GM12878 (cell line): ENCODE data around the gene PSMB5. TPM values are rescaled to one million over a fixed set of nuclear protein-coding genes. Genes with fewer than 3 reads are reported as not detected.
A peak's percentile ranks its signal among the peaks of the same experiment; 100 is the strongest.

Experiments
- ATAC-seq: fragments of 200-7000 bp; cut with Tn5 transposase; 3 replicates; pipeline ENCODE4 v1.9.1; 2020; ENCODE audit warnings: mild to moderate bottlenecking, moderate library complexity
- BruUV-seq: library from RNA; stranded (reverse); fragments of 400-500 nt; replicated peaks from 2 replicates; lab custom pipeline; 2021; lab: Mats Ljungman, UMichigan
- CTCF ChIA-PET: fragments of 300-600 bp; sonication (Branson Sonifier 250); formaldehyde crosslinking; extraction: SDS; loops from one replicate; lab custom pipeline; 2021; ENCODE audit warnings: inconsistent platforms; lab: Yijun Ruan, JAX
- POLR2A ChIA-PET: fragments of 350-600 bp; formaldehyde crosslinking; extraction: SDS; loops from one replicate; lab custom pipeline; 2021; ENCODE audit warnings: inconsistent platforms; lab: Charles Lee
- RAD21 ChIA-PET: fragments of 300-600 bp; sonication (Branson Sonifier 250); formaldehyde crosslinking; loops from one replicate; lab custom pipeline; 2023; ENCODE audit warnings: antibody characterized with exemption; ENCODE audit not compliant: unreplicated experiment; lab: Charles Lee
- SMC1A ChIA-PET: fragments of 300-600 bp; sonication (Branson Sonifier 250); formaldehyde crosslinking; loops from one replicate; lab custom pipeline; 2023; ENCODE audit not compliant: unreplicated experiment, uncharacterized antibody; lab: Charles Lee
- DNase-seq: peaks from one replicate; pipeline ENCODE4 v3.0.0-alpha.2; 2011; ENCODE audit warnings: low read depth, low spot score
- FAIRE-seq: peaks from 3 replicates; lab custom pipeline; 2011; peaks lifted over from hg19 to GRCh38; lab: Jason Lieb, UNC
- H2AFZ ChIP-seq: 2 replicates; pipeline ENCODE4 v1.6.0; 2011; ENCODE audit warnings: low read depth, low read length, control low read depth; ENCODE audit not compliant: control insufficient read depth
- H3K27ac ChIP-seq: 2 replicates; pipeline ENCODE4 v1.5.1; 2011; ENCODE audit warnings: control low read depth; ENCODE audit not compliant: control insufficient read depth, insufficient read depth
- H3K27me3 ChIP-seq, 2 experiments: replicated peaks in 1 of 2; 2 replicates each; pipeline versions ENCODE4 v1.6.0 to v1.6.1; 2011; ENCODE audit warnings: low read length in 1 of 2; ENCODE audit not compliant: control insufficient read depth in 2 of 2, insufficient read depth in 2 of 2
- H3K36me3 ChIP-seq, 2 experiments: 2 replicates each; pipeline ENCODE4 v1.5.1; 2011; ENCODE audit warnings: low read length in 1 of 2; ENCODE audit not compliant: control insufficient read depth in 2 of 2, insufficient read depth in 2 of 2
- H3K4me1 ChIP-seq: 2 replicates; pipeline ENCODE4 v1.6.1; 2011; ENCODE audit warnings: mild to moderate bottlenecking, low read length, moderate library complexity, mixed read lengths; ENCODE audit not compliant: control insufficient read depth, insufficient read depth
- H3K4me2 ChIP-seq: 2 replicates; pipeline ENCODE4 v1.6.0; 2011; ENCODE audit warnings: control low read depth; ENCODE audit not compliant: control insufficient read depth, insufficient read depth
- H3K4me3 ChIP-seq: fragments of 200-600 bp; sonication (generic); 2 replicates; pipeline ENCODE4 v1.5.1; 2016
- H3K79me2 ChIP-seq: 2 replicates; pipeline ENCODE4 v1.6.0; 2011; ENCODE audit warnings: low read length; ENCODE audit not compliant: control insufficient read depth, insufficient read depth
- H3K9ac ChIP-seq: 2 replicates; pipeline ENCODE4 v1.8.0; 2011; ENCODE audit warnings: low read length, control low read depth, mixed read lengths; ENCODE audit not compliant: control insufficient read depth, insufficient read depth
- H3K9me3 ChIP-seq: replicated peaks from 3 replicates; pipeline ENCODE4 v1.5.1; 2011; ENCODE audit warnings: mild to moderate bottlenecking, low read length; ENCODE audit not compliant: control insufficient read depth, insufficient read depth
- H4K20me1 ChIP-seq: 2 replicates; pipeline ENCODE4 v1.6.0; 2011; ENCODE audit not compliant: control insufficient read depth, insufficient read depth
- DPF2 ChIP-seq: fragments of 450-650 bp; IDR thresholded peaks from 2 replicates; pipeline ENCODE4 v1.6.1; 2017; ENCODE audit warnings: mild to moderate bottlenecking
- TARDBP ChIP-seq: IDR thresholded peaks from 2 replicates; pipeline ENCODE4 v1.6.1; 2016; ENCODE audit warnings: borderline replicate concordance
- WGBS: methylation state at CpG from one replicate; pipeline ENCODE4 v1.1.6; 2016; ENCODE audit warnings: low lambda C conversion rate; ENCODE audit not compliant: insufficient replicate concordance, insufficient coverage; ENCODE audit errors: missing lambda C conversion rate; 5-methylcytosine and 5-hydroxymethylcytosine counted together
- in situ Hi-C: fragments of 300-500 bp; cut with MboI; formaldehyde crosslinking; loops from 9 replicates; pipeline ENCODE4 v1.14.3; 2018; ENCODE audit warnings: mixed read lengths
- intact Hi-C: fragments of 100-400 bp; cut with micrococcal nuclease; formaldehyde crosslinking; loops from one replicate; pipeline ENCODE4 v1.14.2; 2022; ENCODE audit not compliant: unreplicated experiment
- polyA plus RNA-seq, 11 experiments: library from polyadenylated mRNA; depleted of rRNA in 4 of 11; unstranded in 6 of 11; stranded (reverse) in 5 of 11; fragments of >200 nt; fragmentation: Nextera tagmentation in 4 of 11; fragmentation: Illumina TruSeq in 1 of 11; extraction: Ambion mirVana in 4 of 11; extraction: Trizol in 1 of 11; gene quantifications; 1 replicate in 1 of 11; 2 replicates in 10 of 11; pipeline versions ENCODE4 v1.2.1 to v1.2.3, GENCODE V29; 2011 to 2016; ENCODE audit warnings: inconsistent platforms in 2 of 11, missing spikeins in 2 of 11, low read depth in 1 of 11
- total RNA-seq, 4 experiments: library from RNA; depleted of rRNA in 3 of 4; stranded (reverse); fragments of >200 nt in 3 of 4; fragmentation: Illumina TruSeq in 1 of 4; extraction: Trizol in 1 of 4; gene quantifications; 2 replicates each; pipeline versions ENCODE4 v1.2.1 to v1.2.3, GENCODE V29; 2013 to 2021
- TF ChIP-seq, protein P1 (sequence below): IDR thresholded peaks from 2 replicates; pipeline ENCODE4 v1.6.1; 2011; ENCODE audit warnings: borderline replicate concordance, low read depth, mild to moderate bottlenecking, moderate library complexity, low read length; ENCODE audit not compliant: insufficient read depth, poor library complexity, severe bottlenecking
- TF ChIP-seq, protein P2 (sequence below): IDR thresholded peaks from 2 replicates; pipeline ENCODE4 v1.6.1; 2011; ENCODE audit warnings: borderline replicate concordance, low read depth, mild to moderate bottlenecking, moderate library complexity, mixed read lengths, low read length; ENCODE audit not compliant: insufficient read depth; ENCODE audit errors: extremely low read length

PSMB5 gene
- total and polyA plus RNA-seq, 10 of the 15 experiments (the other 5 are each of a cell fraction or from before 2014, with no cell fraction given) = 84.5 to 802 (median 144) TPM

DNA sequence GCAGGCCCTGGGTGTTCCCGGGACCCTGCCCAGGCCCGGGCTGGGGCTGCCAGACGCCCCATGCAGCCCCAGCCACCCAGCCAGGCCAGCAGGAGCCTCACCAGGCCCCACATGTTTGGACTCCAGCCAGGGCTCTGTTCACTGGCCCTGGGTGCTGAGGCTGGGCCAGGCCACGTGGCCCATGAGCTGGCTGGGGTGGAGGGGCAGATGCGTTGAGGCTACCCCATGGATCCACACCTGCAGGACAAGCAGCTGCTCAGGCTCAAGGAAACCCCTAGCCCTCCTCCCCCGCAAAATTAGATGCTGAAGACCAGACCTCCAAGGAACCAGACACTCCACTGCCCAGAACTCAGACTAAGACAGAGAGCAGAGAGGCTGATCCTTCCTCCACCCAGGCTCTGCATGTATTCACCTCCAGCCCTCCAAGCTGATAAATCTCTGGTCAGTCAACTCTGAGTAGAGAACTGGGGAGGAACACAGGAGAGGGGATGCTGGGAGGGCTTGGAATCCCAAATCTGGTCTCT is 21.0 kb upstream of the PSMB5 start:
- intact Hi-C loops (loop anchor here (2.0 to 5.0 kb wide), 3 partner anchors 83 to 483 kb away; partner anchors contain the start of gene PRMT5), in situ Hi-C loops (no loop called here)
- no peak for FAIRE-seq
- Histone ChIP-seq H3K9ac (no peak overlapping the region), H3K9me3 (no peaks in the 10 kb centered on the region), H2AFZ (no peak overlapping the region), H4K20me1 (no peaks in the 10 kb centered on the region), H3K27me3 (no peaks in the 10 kb centered on the region), H3K79me2 (no peaks in the 10 kb centered on the region), H3K4me2 (no peak overlapping the region), H3K4me1 (peaks cover 12% of the 10 kb centered on the region), H3K27ac (no peak overlapping the region), H3K4me3 (no peak overlapping the region), H3K36me3 (peaks cover 6 to 11% of the 10 kb centered on the region in 2 experiments)
- no peak for TF ChIP-seq TARDBP
- TF ChIP-seq, protein P1, sequence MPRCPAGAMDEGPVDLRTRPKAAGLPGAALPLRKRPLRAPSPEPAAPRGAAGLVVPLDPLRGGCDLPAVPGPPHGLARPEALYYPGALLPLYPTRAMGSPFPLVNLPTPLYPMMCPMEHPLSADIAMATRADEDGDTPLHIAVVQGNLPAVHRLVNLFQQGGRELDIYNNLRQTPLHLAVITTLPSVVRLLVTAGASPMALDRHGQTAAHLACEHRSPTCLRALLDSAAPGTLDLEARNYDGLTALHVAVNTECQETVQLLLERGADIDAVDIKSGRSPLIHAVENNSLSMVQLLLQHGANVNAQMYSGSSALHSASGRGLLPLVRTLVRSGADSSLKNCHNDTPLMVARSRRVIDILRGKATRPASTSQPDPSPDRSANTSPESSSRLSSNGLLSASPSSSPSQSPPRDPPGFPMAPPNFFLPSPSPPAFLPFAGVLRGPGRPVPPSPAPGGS = no peak
- TF ChIP-seq DPF2 = 0 out of 2 replicates have a peak, but pooled peaks have one; percentile 16
- TF ChIP-seq, protein P2, sequence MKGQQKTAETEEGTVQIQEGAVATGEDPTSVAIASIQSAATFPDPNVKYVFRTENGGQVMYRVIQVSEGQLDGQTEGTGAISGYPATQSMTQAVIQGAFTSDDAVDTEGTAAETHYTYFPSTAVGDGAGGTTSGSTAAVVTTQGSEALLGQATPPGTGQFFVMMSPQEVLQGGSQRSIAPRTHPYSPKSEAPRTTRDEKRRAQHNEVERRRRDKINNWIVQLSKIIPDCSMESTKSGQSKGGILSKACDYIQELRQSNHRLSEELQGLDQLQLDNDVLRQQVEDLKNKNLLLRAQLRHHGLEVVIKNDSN = peak; percentile 31
- SMC1A ChIA-PET = interaction anchor here (0.7 to 8.7 kb wide), 7 partner anchors 13 to 126 kb away, joined by 3 to 156 read pairs (median 5); partner anchors contain the start of gene PRMT5
- DNase-seq = no peak
- BruUV-seq = no TSS peak
- ATAC-seq = no peak; the same call in 2 of the 3 replicates
- RAD21 ChIA-PET = interaction anchor here (0.9 to 10.8 kb wide), 9 partner anchors 13 to 490 kb away, joined by 3 to 224 read pairs (median 6); partner anchors contain the start of genes ACIN1, AJUBA, C14orf119 and PRMT5
- CTCF ChIA-PET = interaction anchor here (0.6 to 18.3 kb wide), 17 partner anchors 13 to 485 kb away, joined by 3 to 853 read pairs (median 4); partner anchors contain the start of genes ACIN1, AJUBA, C14orf119 and HAUS4
- POLR2A ChIA-PET = interaction anchor here (0.8 to 1.4 kb wide), 2 partner anchors 71 to 80 kb away, joined by 3 to 9 read pairs; no protein-coding TSS in a partner anchor
- WGBS = 59% methylated on average over 6 of the region's 6 CpGs
